ENCODE results near the gene ZNF775. TPM values are rescaled to one million over a fixed set of nuclear protein-coding genes. Genes with fewer than 3 reads are reported as not detected.

The ZNF775 gene
- polyA plus RNA-seq, 3 donors, result 1.3 to 2.7 (median 1.4) TPM

DNA sequence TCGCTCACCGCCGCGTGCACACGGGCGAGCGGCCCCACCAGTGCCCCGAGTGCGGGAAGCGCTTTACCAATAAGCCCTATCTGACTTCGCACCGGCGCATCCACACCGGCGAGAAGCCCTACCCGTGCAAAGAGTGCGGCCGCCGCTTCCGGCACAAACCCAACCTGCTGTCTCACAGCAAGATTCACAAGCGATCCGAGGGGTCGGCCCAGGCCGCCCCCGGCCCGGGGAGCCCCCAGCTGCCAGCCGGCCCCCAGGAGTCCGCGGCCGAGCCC lies 7.2 kb upstream of the ZNF775 start:
- H2AFZ ChIP-seq (ENCODE audit: insufficient read depth, low read depth, low read length, poor library complexity, severe bottlenecking), result no peak overlapping the region
- H3K27me3 ChIP-seq (ENCODE audit: control insufficient read depth in 2 of 2, insufficient read depth in 2 of 2, low read length in 2 of 2), result no peaks in the 10 kb centered on the region
- intact Hi-C loops (cut with micrococcal nuclease), result loop anchor here in 1 of 2 donors (10.0 kb wide), 1 partner anchor 713 kb away; the partner anchor contains the start of genes AGAP3, FASTK and TMUB1
- Mint-ChIP-seq H3K27ac (no peak overlapping the region), H3K36me3 (peaks cover 26 to 54% of the 10 kb centered on the region in 2 donors), H3K4me1 (peaks cover 40% of the 10 kb centered on the region), H3K9me3 (peaks cover 0 to 2% (median 0%) of the 10 kb centered on the region in 7 donors), H3K4me3 (no peak overlapping the region), H3K27me3 (ENCODE audit: low read depth in 3 of 3) (no peaks in the 10 kb centered on the region)
- H3K27ac ChIP-seq (ENCODE audit: low read depth in 1 of 2, low read length in 2 of 2), result no peak overlapping the region
- no peak for DNase-seq
- peaks cover 25 to 39% of the 10 kb centered on the region in 2 donors for H3K4me1 ChIP-seq (ENCODE audit: control insufficient read depth in 1 of 2, insufficient read depth in 2 of 2, low read length in 2 of 2)
- H3K36me3 ChIP-seq (replicated peaks in 1 of 2; ENCODE audit: control insufficient read depth in 1 of 2, insufficient read depth in 2 of 2, low read length in 2 of 2), result peaks cover 33 to 44% of the 10 kb centered on the region in 2 donors
- peaks cover 57% of the 10 kb centered on the region for H4K20me1 ChIP-seq (ENCODE audit: insufficient read depth, low read length)
- no peak overlapping the region for H3K4me2 ChIP-seq (replicated peaks; ENCODE audit: extremely low read depth, low read length, poor library complexity, severe bottlenecking)
- no peaks in the 10 kb centered on the region for H3K9me3 ChIP-seq (replicated peaks in 1 of 2; ENCODE audit: control insufficient read depth in 1 of 2, insufficient read depth in 1 of 2, low read length in 2 of 2)
- WGBS (ENCODE audit: insufficient coverage), result 99% methylated on average over 30 of the region's 30 CpGs
- H3K4me3 ChIP-seq (replicated peaks in 1 of 3; ENCODE audit: low read depth in 2 of 3, low read length in 3 of 3), result no peak overlapping the region
- peaks cover 57% of the 10 kb centered on the region for H3K79me2 ChIP-seq (ENCODE audit: insufficient read depth, low read length)
- no peak for TF ChIP-seq CTCF (IDR thresholded peaks at IDR 0.05)
- no peak overlapping the region for H3K9ac ChIP-seq (ENCODE audit: insufficient read depth, low read length, poor library complexity, severe bottlenecking)

GRCh38 chr7:150372271-150373048 lies 6.7 kb upstream of the ZNF775 start:
- H3K4me3 ChIP-seq (replicated peaks in 1 of 3; ENCODE audit: low read depth in 2 of 3, low read length in 3 of 3), result no peak overlapping the region
- Mint-ChIP-seq H3K27ac (peak overlapping the region in 3 of 7 donors; percentile 60 to 67 (median 62)), H3K36me3 (peaks cover 26 to 54% of the 10 kb centered on the region in 2 donors), H3K4me1 (peaks cover 41% of the 10 kb centered on the region), H3K4me3 (no peak overlapping the region), H3K27me3 (ENCODE audit: low read depth in 3 of 3) (no peaks in the 10 kb centered on the region), H3K9me3 (peaks cover 0 to 2% (median 0%) of the 10 kb centered on the region in 7 donors)
- peaks cover 57% of the 10 kb centered on the region for H3K79me2 ChIP-seq (ENCODE audit: insufficient read depth, low read length)
- H4K20me1 ChIP-seq (ENCODE audit: insufficient read depth, low read length), result peaks cover 57% of the 10 kb centered on the region
- peaks cover 27 to 36% of the 10 kb centered on the region in 2 donors for H3K4me1 ChIP-seq (ENCODE audit: control insufficient read depth in 1 of 2, insufficient read depth in 2 of 2, low read length in 2 of 2)
- 97% methylated on average over 60 of the region's 79 CpGs for WGBS (ENCODE audit: insufficient coverage)
- no peaks in the 10 kb centered on the region for H3K9me3 ChIP-seq (replicated peaks in 1 of 2; ENCODE audit: control insufficient read depth in 1 of 2, insufficient read depth in 1 of 2, low read length in 2 of 2)
- no peak overlapping the region for H3K4me2 ChIP-seq (replicated peaks; ENCODE audit: extremely low read depth, low read length, poor library complexity, severe bottlenecking)
- no peaks in the 10 kb centered on the region for H3K27me3 ChIP-seq (ENCODE audit: control insufficient read depth in 2 of 2, insufficient read depth in 2 of 2, low read length in 2 of 2)
- H3K36me3 ChIP-seq (replicated peaks in 1 of 2; ENCODE audit: control insufficient read depth in 1 of 2, insufficient read depth in 2 of 2, low read length in 2 of 2), result peaks cover 33 to 44% of the 10 kb centered on the region in 2 donors
- no peak overlapping the region for H3K9ac ChIP-seq (ENCODE audit: insufficient read depth, low read length, poor library complexity, severe bottlenecking)
- no peak overlapping the region for H2AFZ ChIP-seq (ENCODE audit: insufficient read depth, low read depth, low read length, poor library complexity, severe bottlenecking)
- no peak for DNase-seq
- no peak for TF ChIP-seq CTCF (IDR thresholded peaks at IDR 0.05)
- intact Hi-C loops (cut with micrococcal nuclease), result loop anchor here in 1 of 2 donors (10.0 kb wide), 1 partner anchor 712 kb away; the partner anchor contains the start of genes AGAP3, FASTK and TMUB1
- H3K27ac ChIP-seq (ENCODE audit: low read depth in 1 of 2, low read length in 2 of 2), result no peak overlapping the region
